Ishikawa (cell line): ENCODE measurements around the gene MCF2L.

ENCODE experiments used
- EP300 ChIP-seq: IDR thresholded peaks from 2 replicates; pipeline ENCODE4 v1.6.1; 2012; ENCODE audit warnings: borderline replicate concordance
- FOXM1 ChIP-seq: IDR thresholded peaks from 2 replicates; pipeline ENCODE4 v1.6.1; 2012; ENCODE audit warnings: low read depth, borderline replicate concordance
- TAF1 ChIP-seq: IDR thresholded peaks from 2 replicates; pipeline ENCODE4 v1.6.1; 2012; ENCODE audit warnings: low read depth, mild to moderate bottlenecking
- TF ChIP-seq, protein P1 (sequence below): IDR thresholded peaks from 2 replicates; pipeline ENCODE4 v1.6.1; 2012; ENCODE audit warnings: low read depth, mild to moderate bottlenecking
- TF ChIP-seq, protein P2 (sequence below): IDR thresholded peaks from 2 replicates; pipeline ENCODE4 v1.6.1; 2012
- TF ChIP-seq, protein P3 (sequence below): IDR thresholded peaks from 2 replicates; pipeline ENCODE4 v1.6.1; 2012

DNA sequence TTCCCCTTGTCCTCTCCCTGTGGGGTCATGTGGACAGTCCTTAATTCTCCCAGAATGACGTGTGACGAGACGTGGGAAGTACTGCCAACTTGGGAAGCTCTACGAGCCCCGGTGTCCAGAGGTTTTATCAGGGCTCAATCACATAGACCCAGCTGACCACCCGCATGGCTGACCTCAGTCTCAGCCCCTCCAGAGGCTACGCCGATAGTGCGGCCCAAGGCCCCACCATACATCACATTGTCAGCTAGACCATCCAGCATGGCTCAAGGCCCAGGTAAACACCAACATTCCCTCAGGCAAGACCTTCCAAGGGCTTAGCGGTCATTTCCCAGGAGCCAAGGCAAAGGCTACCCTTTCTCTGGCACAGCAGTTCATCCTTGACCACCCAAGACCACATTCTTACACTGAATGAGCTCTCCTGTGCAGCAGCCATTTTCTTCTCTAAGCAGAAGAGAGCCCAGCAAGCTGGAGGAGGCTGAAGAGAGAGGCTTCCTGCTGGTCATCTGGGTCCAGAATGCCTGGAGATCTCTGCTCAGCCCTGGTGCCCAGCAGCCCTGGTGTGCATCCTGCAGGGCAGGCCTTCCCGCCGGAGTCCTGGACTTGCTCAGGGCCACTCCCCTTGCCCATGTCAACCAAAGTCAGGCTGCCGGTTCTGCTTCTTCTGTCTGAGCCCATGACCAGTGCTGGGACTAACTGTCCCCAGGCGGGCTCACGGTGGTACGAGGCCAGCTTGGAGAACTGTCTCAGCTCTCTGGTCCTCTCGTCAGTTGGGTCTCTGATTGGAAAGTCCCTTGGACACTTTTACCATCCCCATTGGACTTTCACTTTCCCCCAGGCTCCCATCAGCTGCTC, 145.7 kb downstream of the MCF2L start:
- TF ChIP-seq TAF1 (no peak), FOXM1 (no peak), EP300 (no peak)
- TF ChIP-seq, protein P1, sequence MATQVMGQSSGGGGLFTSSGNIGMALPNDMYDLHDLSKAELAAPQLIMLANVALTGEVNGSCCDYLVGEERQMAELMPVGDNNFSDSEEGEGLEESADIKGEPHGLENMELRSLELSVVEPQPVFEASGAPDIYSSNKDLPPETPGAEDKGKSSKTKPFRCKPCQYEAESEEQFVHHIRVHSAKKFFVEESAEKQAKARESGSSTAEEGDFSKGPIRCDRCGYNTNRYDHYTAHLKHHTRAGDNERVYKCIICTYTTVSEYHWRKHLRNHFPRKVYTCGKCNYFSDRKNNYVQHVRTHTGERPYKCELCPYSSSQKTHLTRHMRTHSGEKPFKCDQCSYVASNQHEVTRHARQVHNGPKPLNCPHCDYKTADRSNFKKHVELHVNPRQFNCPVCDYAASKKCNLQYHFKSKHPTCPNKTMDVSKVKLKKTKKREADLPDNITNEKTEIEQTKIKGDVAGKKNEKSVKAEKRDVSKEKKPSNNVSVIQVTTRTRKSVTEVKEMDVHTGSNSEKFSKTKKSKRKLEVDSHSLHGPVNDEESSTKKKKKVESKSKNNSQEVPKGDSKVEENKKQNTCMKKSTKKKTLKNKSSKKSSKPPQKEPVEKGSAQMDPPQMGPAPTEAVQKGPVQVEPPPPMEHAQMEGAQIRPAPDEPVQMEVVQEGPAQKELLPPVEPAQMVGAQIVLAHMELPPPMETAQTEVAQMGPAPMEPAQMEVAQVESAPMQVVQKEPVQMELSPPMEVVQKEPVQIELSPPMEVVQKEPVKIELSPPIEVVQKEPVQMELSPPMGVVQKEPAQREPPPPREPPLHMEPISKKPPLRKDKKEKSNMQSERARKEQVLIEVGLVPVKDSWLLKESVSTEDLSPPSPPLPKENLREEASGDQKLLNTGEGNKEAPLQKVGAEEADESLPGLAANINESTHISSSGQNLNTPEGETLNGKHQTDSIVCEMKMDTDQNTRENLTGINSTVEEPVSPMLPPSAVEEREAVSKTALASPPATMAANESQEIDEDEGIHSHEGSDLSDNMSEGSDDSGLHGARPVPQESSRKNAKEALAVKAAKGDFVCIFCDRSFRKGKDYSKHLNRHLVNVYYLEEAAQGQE, result no peak
- TF ChIP-seq, protein P2, sequence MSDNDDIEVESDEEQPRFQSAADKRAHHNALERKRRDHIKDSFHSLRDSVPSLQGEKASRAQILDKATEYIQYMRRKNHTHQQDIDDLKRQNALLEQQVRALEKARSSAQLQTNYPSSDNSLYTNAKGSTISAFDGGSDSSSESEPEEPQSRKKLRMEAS, result no peak
- TF ChIP-seq, protein P3, sequence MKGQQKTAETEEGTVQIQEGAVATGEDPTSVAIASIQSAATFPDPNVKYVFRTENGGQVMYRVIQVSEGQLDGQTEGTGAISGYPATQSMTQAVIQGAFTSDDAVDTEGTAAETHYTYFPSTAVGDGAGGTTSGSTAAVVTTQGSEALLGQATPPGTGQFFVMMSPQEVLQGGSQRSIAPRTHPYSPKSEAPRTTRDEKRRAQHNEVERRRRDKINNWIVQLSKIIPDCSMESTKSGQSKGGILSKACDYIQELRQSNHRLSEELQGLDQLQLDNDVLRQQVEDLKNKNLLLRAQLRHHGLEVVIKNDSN, result no peak
